KMS-11 (cell line): Measurements from ENCODE around the gene RAB7A.
A peak's percentile ranks its signal among the peaks of the same experiment; 100 is the strongest.

Source experiments
- H2AFZ ChIP-seq: fragments of 200-600 bp; sonication (generic); 2 replicates; pipeline ENCODE4 v1.6.1; 2016; ENCODE audit warnings: antibody characterized with exemption, mixed run types, low read depth
- H3K27ac ChIP-seq: fragments of 200-600 bp; sonication (generic); 2 replicates; pipeline ENCODE4 v1.6.1; 2016; ENCODE audit warnings: mild to moderate bottlenecking, mixed run types
- H3K27me3 ChIP-seq: fragments of 200-600 bp; sonication (generic); 2 replicates; pipeline ENCODE4 v1.6.1; 2017; ENCODE audit warnings: mild to moderate bottlenecking, low read depth, mixed run types, moderate library complexity; ENCODE audit not compliant: insufficient read depth
- H3K36me3 ChIP-seq: fragments of 200-600 bp; sonication (generic); 2 replicates; pipeline ENCODE4 v1.6.1; 2017; ENCODE audit warnings: mild to moderate bottlenecking, mixed run types; ENCODE audit not compliant: insufficient read depth
- H3K4me1 ChIP-seq: fragments of 200-600 bp; sonication (generic); 2 replicates; pipeline ENCODE4 v1.6.1; 2016; ENCODE audit warnings: mild to moderate bottlenecking, low read depth, mixed run types; ENCODE audit not compliant: poor library complexity, severe bottlenecking
- H3K4me2 ChIP-seq: fragments of 200-600 bp; sonication (generic); 2 replicates; pipeline ENCODE4 v1.7.0; 2016; ENCODE audit warnings: mild to moderate bottlenecking, mixed run types
- H3K4me3 ChIP-seq: fragments of 200-600 bp; sonication (generic); IDR thresholded peaks from 2 replicates; pipeline ENCODE4 v1.6.1; 2017; ENCODE audit warnings: low read depth, low read length, mixed read lengths; ENCODE audit not compliant: insufficient read depth
- H3K79me2 ChIP-seq: fragments of 200-600 bp; sonication (generic); 2 replicates; pipeline ENCODE4 v1.6.1; 2016; ENCODE audit warnings: low read depth, mixed run types; ENCODE audit not compliant: insufficient read depth
- H3K9ac ChIP-seq: fragments of 200-600 bp; sonication (generic); 2 replicates; pipeline ENCODE4 v1.6.1; 2016; ENCODE audit warnings: mild to moderate bottlenecking, mixed run types
- H4K20me1 ChIP-seq: fragments of 200-600 bp; sonication (generic); 2 replicates; pipeline ENCODE4 v1.6.1; 2016; ENCODE audit warnings: mild to moderate bottlenecking, mixed run types; ENCODE audit not compliant: insufficient read depth
- TF ChIP-seq, protein P1 (sequence below): fragments of 200-600 bp; sonication (generic); conservative IDR thresholded peaks from 2 replicates; pipeline ENCODE4 v1.6.1; 2017; ENCODE audit warnings: low read depth, mild to moderate bottlenecking, antibody characterized with exemption, low read length, moderate library complexity, mixed read lengths

RAB7A gene

DNA sequence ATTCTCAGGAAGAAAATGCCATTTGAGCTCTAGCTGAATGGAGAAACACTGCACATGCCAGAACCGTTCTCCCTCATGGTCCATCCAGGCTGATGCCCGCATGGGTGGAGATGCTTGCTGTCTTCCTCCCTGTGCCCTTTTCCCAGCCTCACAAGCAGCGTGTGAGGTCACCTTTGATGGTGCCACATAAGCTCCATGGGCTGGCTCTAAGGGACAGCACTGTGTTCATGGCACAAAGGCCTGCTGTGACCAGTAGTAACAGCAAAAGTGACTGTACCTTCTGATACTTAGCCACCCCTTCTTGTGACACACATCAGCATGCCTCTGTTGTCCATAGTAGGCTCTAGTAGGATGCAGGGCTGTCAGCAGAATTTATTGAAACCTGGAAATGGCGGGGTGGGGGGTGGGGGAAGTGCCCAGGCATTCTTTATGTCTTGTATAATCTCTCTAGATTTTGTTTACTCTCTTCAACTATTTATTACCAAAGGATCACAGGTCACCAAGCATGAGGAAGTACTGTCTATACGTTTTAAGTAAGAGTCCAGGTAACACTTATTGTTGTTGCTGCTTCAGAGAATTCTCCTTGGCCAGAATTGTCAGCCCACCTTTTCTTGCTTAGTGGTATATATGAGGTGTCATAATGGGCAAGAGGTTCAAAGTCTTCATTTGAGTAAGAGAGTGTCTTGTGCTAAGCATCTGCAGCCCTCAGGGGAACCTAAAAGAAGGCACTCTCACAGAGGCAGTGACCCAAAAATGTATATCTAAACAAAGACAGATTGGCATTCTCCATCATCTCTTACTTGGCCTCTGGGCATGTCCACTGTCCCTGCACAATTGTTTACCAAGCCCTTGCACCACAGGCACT, 56.5 kb downstream of the RAB7A start:
- H3K36me3 ChIP-seq: no peaks in the 10 kb centered on the region
- H3K79me2 ChIP-seq: peaks cover 85% of the 10 kb centered on the region
- peaks cover 29% of the 10 kb centered on the region for H3K4me1 ChIP-seq
- no peaks in the 10 kb centered on the region for H3K27me3 ChIP-seq
- no peak overlapping the region for H2AFZ ChIP-seq
- TF ChIP-seq, protein P1, sequence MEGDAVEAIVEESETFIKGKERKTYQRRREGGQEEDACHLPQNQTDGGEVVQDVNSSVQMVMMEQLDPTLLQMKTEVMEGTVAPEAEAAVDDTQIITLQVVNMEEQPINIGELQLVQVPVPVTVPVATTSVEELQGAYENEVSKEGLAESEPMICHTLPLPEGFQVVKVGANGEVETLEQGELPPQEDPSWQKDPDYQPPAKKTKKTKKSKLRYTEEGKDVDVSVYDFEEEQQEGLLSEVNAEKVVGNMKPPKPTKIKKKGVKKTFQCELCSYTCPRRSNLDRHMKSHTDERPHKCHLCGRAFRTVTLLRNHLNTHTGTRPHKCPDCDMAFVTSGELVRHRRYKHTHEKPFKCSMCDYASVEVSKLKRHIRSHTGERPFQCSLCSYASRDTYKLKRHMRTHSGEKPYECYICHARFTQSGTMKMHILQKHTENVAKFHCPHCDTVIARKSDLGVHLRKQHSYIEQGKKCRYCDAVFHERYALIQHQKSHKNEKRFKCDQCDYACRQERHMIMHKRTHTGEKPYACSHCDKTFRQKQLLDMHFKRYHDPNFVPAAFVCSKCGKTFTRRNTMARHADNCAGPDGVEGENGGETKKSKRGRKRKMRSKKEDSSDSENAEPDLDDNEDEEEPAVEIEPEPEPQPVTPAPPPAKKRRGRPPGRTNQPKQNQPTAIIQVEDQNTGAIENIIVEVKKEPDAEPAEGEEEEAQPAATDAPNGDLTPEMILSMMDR: no peak
- H4K20me1 ChIP-seq: peaks cover 9% of the 10 kb centered on the region
- no peak overlapping the region for H3K4me2 ChIP-seq
- no peak overlapping the region for H3K4me3 ChIP-seq
- no peak overlapping the region for H3K9ac ChIP-seq
- H3K27ac ChIP-seq: no peak overlapping the region

DNA sequence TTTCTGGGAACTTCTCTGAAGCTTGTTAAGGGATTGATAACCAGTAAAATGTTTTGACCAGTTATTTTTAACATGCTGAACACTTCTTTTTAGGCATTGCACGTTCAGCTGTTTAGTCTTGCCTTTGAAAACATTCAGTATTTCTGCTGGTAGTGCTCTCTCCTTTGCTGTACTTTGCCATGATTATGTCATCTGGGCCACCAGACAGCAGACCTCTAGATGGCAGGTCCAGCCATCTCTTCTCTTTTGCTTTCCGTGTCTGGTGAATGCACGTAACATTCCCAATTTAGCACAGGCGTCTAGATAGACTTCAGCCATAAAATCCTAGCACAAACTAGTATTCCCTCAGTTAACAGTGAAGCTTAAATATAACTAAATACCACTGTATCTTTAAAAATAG, 57.8 kb downstream of the RAB7A start:
- H3K27me3 ChIP-seq: no peaks in the 10 kb centered on the region
- H3K4me2 ChIP-seq: no peak overlapping the region
- H3K27ac ChIP-seq: no peak overlapping the region
- TF ChIP-seq, protein P1: no peak
- H2AFZ ChIP-seq: no peak overlapping the region
- no peak overlapping the region for H3K4me3 ChIP-seq
- peaks cover 9% of the 10 kb centered on the region for H4K20me1 ChIP-seq
- H3K36me3 ChIP-seq: no peaks in the 10 kb centered on the region
- peaks cover 84% of the 10 kb centered on the region for H3K79me2 ChIP-seq
- peaks cover 19% of the 10 kb centered on the region for H3K4me1 ChIP-seq
- no peak overlapping the region for H3K9ac ChIP-seq

DNA sequence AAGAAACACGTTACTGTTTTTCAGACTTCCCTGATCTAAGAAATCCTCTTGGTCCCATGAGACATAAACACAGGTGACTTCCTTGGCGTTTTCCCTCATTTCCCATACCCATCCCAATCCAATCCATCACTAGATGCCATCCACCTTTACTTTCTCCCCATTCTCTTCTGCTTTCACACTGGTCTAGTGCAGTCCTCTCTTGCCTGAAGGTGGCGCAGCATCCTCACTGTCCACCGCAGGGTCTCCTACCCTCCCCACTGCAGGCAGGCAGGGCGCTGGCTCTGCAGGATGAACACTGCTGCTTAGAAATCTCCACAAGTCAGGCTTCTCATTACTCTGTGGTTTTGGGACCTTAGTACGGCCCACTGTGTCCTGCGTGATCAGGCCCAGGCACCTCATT, 58.2 kb downstream of the RAB7A start:
- Histone ChIP-seq H3K4me2 (no peak overlapping the region), H3K9ac (no peak overlapping the region), H3K36me3 (no peaks in the 10 kb centered on the region), H3K27ac (no peak overlapping the region), H3K79me2 (peaks cover 84% of the 10 kb centered on the region), H3K4me3 (no peak overlapping the region), H3K27me3 (no peaks in the 10 kb centered on the region), H2AFZ (no peak overlapping the region), H3K4me1 (peaks cover 19% of the 10 kb centered on the region), H4K20me1 (peaks cover 9% of the 10 kb centered on the region)
- TF ChIP-seq, protein P1: peak; percentile 34; the same call in 1 of the 2 replicates

DNA sequence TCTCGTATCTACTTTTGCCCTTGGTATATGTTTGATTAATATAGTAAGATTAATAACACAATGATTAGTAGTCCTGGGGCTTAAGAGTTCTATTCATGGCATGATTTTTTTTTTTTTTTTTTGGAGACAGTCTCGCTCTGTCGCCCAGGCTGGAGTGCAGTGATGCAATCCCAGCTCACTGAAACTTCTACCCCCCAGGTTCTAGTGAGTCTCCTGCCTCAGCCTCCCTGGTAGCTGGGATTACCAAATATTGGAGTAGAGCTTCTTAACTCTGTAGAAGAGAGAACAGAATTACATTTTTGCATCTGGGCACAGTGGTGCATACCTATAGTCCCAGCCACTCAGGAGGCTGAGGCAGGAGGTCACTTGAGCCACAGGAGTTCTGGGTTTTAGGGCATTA, 58.9 kb downstream of the RAB7A start:
- Histone ChIP-seq H3K4me3 (no peak overlapping the region), H4K20me1 (peaks cover 9% of the 10 kb centered on the region), H3K36me3 (no peaks in the 10 kb centered on the region), H3K27me3 (no peaks in the 10 kb centered on the region), H3K27ac (no peak overlapping the region), H2AFZ (no peak overlapping the region), H3K9ac (no peak overlapping the region), H3K4me2 (no peak overlapping the region), H3K4me1 (peaks cover 22% of the 10 kb centered on the region), H3K79me2 (peaks cover 86% of the 10 kb centered on the region)
- TF ChIP-seq, protein P1: no peak
